Vagina (tissue), 2 donors: ENCODE data around the gene RRP36. TPM values are rescaled to one million over a fixed set of nuclear protein-coding genes. Genes with fewer than 3 reads are reported as not detected.
A peak's percentile ranks its signal among the peaks of the same experiment; 100 is the strongest.

Experiments
- DNase-seq, 2 donors: peaks; one replicate each; pipeline ENCODE4 v3.0.0-alpha.2; 2017; ENCODE audit errors: extremely low spot score in 2 of 2
- H3K27ac ChIP-seq: fragments of 200-600 bp; sonication (generic); one replicate; pipeline ENCODE4 v1.5.1; 2019
- H3K27me3 ChIP-seq: fragments of 200-600 bp; sonication (generic); one replicate; pipeline ENCODE4 v1.5.1; 2019
- H3K36me3 ChIP-seq, 2 donors: fragments of 200-600 bp; sonication (generic); one replicate each; pipeline ENCODE4 v1.5.1; 2017 to 2019
- H3K4me1 ChIP-seq: fragments of 200-600 bp; sonication (generic); one replicate; pipeline ENCODE4 v1.5.1; 2019
- H3K4me3 ChIP-seq, 2 donors: fragments of 200-600 bp; sonication (generic); 1 replicate in 1 of 2; 2 replicates in 1 of 2; pipeline ENCODE4 v1.5.1; 2016 to 2019
- H3K9me3 ChIP-seq: fragments of 200-600 bp; sonication (generic); one replicate; pipeline ENCODE4 v1.5.1; 2019
- CTCF ChIP-seq, 3 experiments: fragments of 450-650 bp in 2 of 3; fragments of 200-600 bp in 1 of 3; sonication (generic) in 1 of 3; IDR thresholded peaks; one replicate each; pipeline ENCODE4 v1.5.1; 2017 to 2019; ENCODE audit warnings: antibody characterized with exemption in 3 of 3, mild to moderate bottlenecking in 2 of 3, moderate library complexity in 2 of 3
- POLR2A ChIP-seq, 2 donors: fragments of 450-650 bp; IDR thresholded peaks; one replicate each; pipeline ENCODE4 v1.6.1; 2017; ENCODE audit warnings: antibody characterized with exemption in 2 of 2, mild to moderate bottlenecking in 2 of 2, moderate library complexity in 2 of 2
- POLR2AphosphoS5 ChIP-seq, 2 donors: sonication (generic); formaldehyde crosslinking; IDR thresholded peaks; one replicate each; pipeline ENCODE4 v1.9.0; 2017; ENCODE audit warnings: antibody characterized with exemption in 2 of 2, mild to moderate bottlenecking in 2 of 2, low read depth in 1 of 2; ENCODE audit not compliant: insufficient read depth in 1 of 2
- intact Hi-C: fragments of 100-400 bp; cut with DNase I; formaldehyde crosslinking; loops from one replicate; pipeline ENCODE4 v1.15.1; 2023
- total RNA-seq: library from RNA; depleted of rRNA; stranded (reverse); fragments of >200 nt; gene quantifications from one replicate; pipeline ENCODE4 v1.2.3, GENCODE V29; 2016

Gene RRP36
- total RNA-seq, 1 donor from 2014 or later: 36.6 TPM

DNA sequence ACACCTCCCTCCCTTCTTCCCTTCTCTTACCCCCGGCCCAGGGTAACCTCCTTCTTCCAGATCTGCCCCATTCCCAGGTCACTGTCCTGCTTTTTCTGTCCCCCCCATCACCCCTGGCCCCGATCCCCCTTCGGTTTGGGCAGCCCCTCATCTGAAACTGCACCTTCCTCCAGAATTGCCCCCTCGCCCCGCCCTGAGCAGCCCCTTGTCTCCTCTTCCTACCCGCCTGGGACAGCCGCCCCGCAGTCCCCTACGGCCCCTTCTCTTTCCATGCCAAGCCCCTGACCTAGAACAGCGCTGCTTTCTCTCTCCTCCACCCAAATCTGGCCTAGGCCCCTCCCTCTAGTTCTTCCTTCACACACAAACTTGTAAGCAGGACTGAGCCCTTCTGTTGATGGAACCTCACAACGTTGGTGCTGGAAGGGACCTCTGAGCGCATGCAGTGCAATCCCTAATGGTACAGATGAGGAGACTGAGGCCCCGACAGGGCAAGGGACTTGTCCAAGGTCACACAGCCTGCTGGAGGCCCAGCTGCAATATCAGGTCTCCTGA is 36.4 kb upstream of the RRP36 start:
- peak overlapping the region; percentile 90 for H3K27ac ChIP-seq
- DNase-seq: no peak
- no peak for TF ChIP-seq CTCF (IDR thresholded peaks at IDR 0.05)
- TF ChIP-seq POLR2A (IDR thresholded peaks at IDR 0.05): no peak
- no peak for TF ChIP-seq POLR2AphosphoS5 (IDR thresholded peaks at IDR 0.05; ENCODE audit: insufficient read depth in 1 of 2, low read depth in 1 of 2)
- H3K4me1 ChIP-seq: peaks cover 62% of the 10 kb centered on the region
- peaks cover 0 to 8% of the 10 kb centered on the region in 2 donors for H3K36me3 ChIP-seq
- H3K4me3 ChIP-seq: peak overlapping the region; percentile 95 to 96
- no peaks in the 10 kb centered on the region for H3K9me3 ChIP-seq
- H3K27me3 ChIP-seq: no peaks in the 10 kb centered on the region
- intact Hi-C loops: loop anchor here (5.0 kb wide), 1 partner anchor 67 kb away; the partner anchor contains the start of gene CUL7

- H3K4me3 ChIP-seq: no peak overlapping the region
- H3K9me3 ChIP-seq: no peaks in the 10 kb centered on the region
- no peaks in the 10 kb centered on the region for H3K27me3 ChIP-seq
- peak overlapping the region; percentile 48 for H3K27ac ChIP-seq
- no peak for DNase-seq
- H3K4me1 ChIP-seq: peaks cover 57% of the 10 kb centered on the region
- intact Hi-C loops: loop anchor here (5.0 kb wide), 1 partner anchor 65 kb away; the partner anchor contains the start of gene CUL7
- TF ChIP-seq POLR2A (IDR thresholded peaks at IDR 0.05): no peak
- no peak for TF ChIP-seq POLR2AphosphoS5 (IDR thresholded peaks at IDR 0.05; ENCODE audit: insufficient read depth in 1 of 2, low read depth in 1 of 2)
- TF ChIP-seq CTCF (IDR thresholded peaks at IDR 0.05): no peak
- peaks cover 0 to 13% of the 10 kb centered on the region in 2 donors for H3K36me3 ChIP-seq
Observed at GRCh38 chr6:42987533-42988451, 33.6 kb upstream of the RRP36 start.

DNA sequence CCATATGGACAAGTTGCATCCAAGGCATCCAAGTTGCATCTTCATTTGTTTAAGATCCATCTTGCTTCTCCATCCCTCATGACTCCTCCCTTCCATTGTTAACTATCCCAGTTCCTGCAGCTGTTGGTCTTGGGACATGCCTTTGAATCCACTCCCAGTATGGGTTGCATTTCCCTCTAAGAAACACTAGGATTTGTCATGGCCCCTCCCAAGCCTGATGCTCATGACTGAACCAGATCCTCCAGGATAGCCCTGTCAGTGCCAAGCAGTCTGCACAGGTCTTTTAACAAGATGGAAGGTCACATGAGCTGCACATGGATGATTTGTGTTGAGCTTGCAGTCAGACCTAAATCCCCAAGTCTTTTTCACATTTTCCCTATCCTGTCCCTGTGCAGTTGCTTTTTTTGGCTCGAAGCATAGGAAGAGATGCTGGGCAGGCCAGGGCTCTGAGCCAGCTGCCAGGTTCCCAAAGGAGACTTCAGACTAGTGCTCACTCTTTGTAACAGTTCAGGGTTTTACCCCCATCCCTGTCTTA is 32.9 kb upstream of the RRP36 start:
- TF ChIP-seq CTCF (IDR thresholded peaks at IDR 0.05) (no peak), POLR2AphosphoS5 (IDR thresholded peaks at IDR 0.05; ENCODE audit: insufficient read depth in 1 of 2, low read depth in 1 of 2) (no peak), POLR2A (IDR thresholded peaks at IDR 0.05) (no peak)
- Histone ChIP-seq H3K36me3 (peaks cover 0 to 13% of the 10 kb centered on the region in 2 donors), H3K27ac (peak overlapping the region; percentile 44), H3K4me1 (peaks cover 52% of the 10 kb centered on the region), H3K9me3 (no peaks in the 10 kb centered on the region), H3K27me3 (no peaks in the 10 kb centered on the region), H3K4me3 (no peak overlapping the region)
- DNase-seq: no peak
- intact Hi-C loops: loop anchor here (5.0 kb wide), 1 partner anchor 64 kb away; the partner anchor contains the start of gene CUL7

- intact Hi-C loops: loop anchor here (5.0 kb wide), 1 partner anchor 62 kb away; the partner anchor contains the start of gene CUL7
- peaks cover 44% of the 10 kb centered on the region for H3K4me1 ChIP-seq
- H3K9me3 ChIP-seq: no peaks in the 10 kb centered on the region
- no peak overlapping the region for H3K27ac ChIP-seq
- peaks cover 0 to 13% of the 10 kb centered on the region in 2 donors for H3K36me3 ChIP-seq
- DNase-seq: no peak
- H3K4me3 ChIP-seq: no peak overlapping the region
- H3K27me3 ChIP-seq: no peaks in the 10 kb centered on the region
- TF ChIP-seq POLR2AphosphoS5 (IDR thresholded peaks at IDR 0.05; ENCODE audit: insufficient read depth in 1 of 2, low read depth in 1 of 2) (no peak), CTCF (IDR thresholded peaks at IDR 0.05) (no peak), POLR2A (IDR thresholded peaks at IDR 0.05) (no peak)
Observed at GRCh38 chr6:42989923-42990322, 31.5 kb upstream of the RRP36 start.
